ENCODE results near the gene QRICH2. TPM values are rescaled to one million over a fixed set of nuclear protein-coding genes. Genes with fewer than 3 reads are reported as not detected.
"Not testable (repeated sequence)": the region's sequence is repeated elsewhere in the genome, so short reads cannot be mapped to it uniquely, and the experiment has no call there.

The QRICH2 gene
- total RNA-seq, 1 donor = 3.0 TPM

- DNase-seq (ENCODE audit: low read depth in 2 of 3, low spot score in 2 of 3) = no peak
Measured at GRCh38 chr17:76233588-76234353, 74.3 kb downstream of the QRICH2 start.

GRCh38 chr17:76232342-76232741, 75.7 kb downstream of the QRICH2 start:
- DNase-seq (ENCODE audit: low read depth in 2 of 3, low spot score in 2 of 3) = no peak

- DNase-seq (ENCODE audit: low read depth in 2 of 3, low spot score in 2 of 3) = not testable (repeated sequence)
Measured at GRCh38 chr17:76226749-76227148, 81.3 kb downstream of the QRICH2 start.

- not testable (repeated sequence) for DNase-seq (ENCODE audit: low read depth in 2 of 3, low spot score in 2 of 3)
Measured at GRCh38 chr17:76225373-76226086, 82.5 kb downstream of the QRICH2 start.

Small RNA genes within 50 kb of the gene (small RNA-seq; reads per million reads assigned to genes)
- not detected for gene RF00019
- gene RNU6-24P = not detected

Other genes starting within 250 kb of the QRICH2 start
- 28.8 TPM for gene SRP68, start 235.8 kb downstream of the QRICH2 start, total RNA-seq
- gene GALR2, start 233.5 kb downstream of the QRICH2 start, total RNA-seq = 0.27 TPM
- not detected for gene ZACN, start 229.1 kb downstream of the QRICH2 start, total RNA-seq
- gene EXOC7, start 204.5 kb downstream of the QRICH2 start, total RNA-seq = 111 TPM
- gene FOXJ1, start 167.0 kb downstream of the QRICH2 start, total RNA-seq = 4.6 TPM
- gene RNF157, start 67.8 kb downstream of the QRICH2 start, total RNA-seq = 0.27 TPM
- 31.0 TPM for gene UBALD2, start 42.9 kb downstream of the QRICH2 start, total RNA-seq
- 39.6 TPM for gene PRPSAP1, start 45.6 kb upstream of the QRICH2 start, total RNA-seq
- gene SPHK1, start 76.3 kb upstream of the QRICH2 start, total RNA-seq = 7.5 TPM
- 46.3 TPM for gene UBE2O, start 144.9 kb upstream of the QRICH2 start, total RNA-seq
- under 0.01 TPM for gene AANAT, start 159.3 kb upstream of the QRICH2 start, total RNA-seq
- 13.7 TPM for gene RHBDF2, start 193.1 kb upstream of the QRICH2 start, total RNA-seq
- gene CYGB, start 229.4 kb upstream of the QRICH2 start, total RNA-seq = 1.1 TPM
- gene PRCD, start 231.8 kb upstream of the QRICH2 start, total RNA-seq = 0.81 TPM